SU-DHL-6 (cell line): ENCODE results near the gene EIF4H.

ENCODE experiments used
- EZH2phosphoT487 ChIP-seq: fragments of 200-600 bp; sonication (generic), shearing (Covaris generic); conservative IDR thresholded peaks from 2 replicates; pipeline ENCODE4 v1.6.1; 2018; ENCODE audit warnings: mild to moderate bottlenecking, antibody characterized with exemption, low read length, moderate library complexity, mixed read lengths
- TF ChIP-seq, protein P1 (sequence below): fragments of 200-600 bp; sonication (generic); IDR thresholded peaks from one replicate; pipeline ENCODE4 v1.5.1; 2017; ENCODE audit warnings: antibody characterized with exemption, mild to moderate bottlenecking, low read length, moderate library complexity; ENCODE audit not compliant: insufficient read depth, poor library complexity, severe bottlenecking

DNA sequence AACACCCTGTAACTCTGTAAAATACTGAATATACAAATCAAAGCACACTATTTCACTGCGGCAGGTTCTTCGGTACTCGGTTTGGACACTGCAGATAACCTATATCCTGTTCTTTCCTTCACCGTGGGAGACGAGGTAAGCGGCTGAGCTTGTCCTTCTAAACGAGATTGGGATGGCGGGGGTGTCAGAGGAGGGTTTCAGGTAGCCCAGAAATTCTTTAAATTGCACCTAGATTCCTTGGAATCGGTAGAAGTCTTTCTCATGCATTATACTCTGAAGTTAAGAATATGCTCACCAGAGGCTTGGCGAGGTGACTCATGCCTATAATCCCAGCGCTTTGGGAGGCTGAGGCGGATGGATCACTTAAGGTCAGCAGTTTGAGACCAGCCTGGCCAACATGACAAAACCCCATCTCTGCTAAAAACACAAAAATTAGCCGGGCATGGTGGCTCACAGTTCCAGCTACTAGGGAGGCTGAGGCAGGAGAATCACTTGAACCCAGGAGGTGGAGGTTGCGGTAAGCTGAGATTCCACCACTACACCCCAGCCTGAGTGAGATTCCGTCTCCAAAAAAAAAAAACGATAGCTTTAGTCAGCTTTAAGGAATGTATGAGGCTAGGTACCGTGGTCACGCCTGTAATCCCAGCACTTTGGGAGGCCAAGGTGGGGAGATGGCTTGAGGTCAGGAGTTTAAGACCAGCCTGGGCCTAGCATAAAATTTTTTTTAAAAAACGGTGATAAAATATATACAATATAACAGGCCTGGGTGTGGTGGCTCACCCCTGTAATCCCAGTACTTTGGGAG is 25.6 kb downstream of the EIF4H start:
- TF ChIP-seq, protein P1, sequence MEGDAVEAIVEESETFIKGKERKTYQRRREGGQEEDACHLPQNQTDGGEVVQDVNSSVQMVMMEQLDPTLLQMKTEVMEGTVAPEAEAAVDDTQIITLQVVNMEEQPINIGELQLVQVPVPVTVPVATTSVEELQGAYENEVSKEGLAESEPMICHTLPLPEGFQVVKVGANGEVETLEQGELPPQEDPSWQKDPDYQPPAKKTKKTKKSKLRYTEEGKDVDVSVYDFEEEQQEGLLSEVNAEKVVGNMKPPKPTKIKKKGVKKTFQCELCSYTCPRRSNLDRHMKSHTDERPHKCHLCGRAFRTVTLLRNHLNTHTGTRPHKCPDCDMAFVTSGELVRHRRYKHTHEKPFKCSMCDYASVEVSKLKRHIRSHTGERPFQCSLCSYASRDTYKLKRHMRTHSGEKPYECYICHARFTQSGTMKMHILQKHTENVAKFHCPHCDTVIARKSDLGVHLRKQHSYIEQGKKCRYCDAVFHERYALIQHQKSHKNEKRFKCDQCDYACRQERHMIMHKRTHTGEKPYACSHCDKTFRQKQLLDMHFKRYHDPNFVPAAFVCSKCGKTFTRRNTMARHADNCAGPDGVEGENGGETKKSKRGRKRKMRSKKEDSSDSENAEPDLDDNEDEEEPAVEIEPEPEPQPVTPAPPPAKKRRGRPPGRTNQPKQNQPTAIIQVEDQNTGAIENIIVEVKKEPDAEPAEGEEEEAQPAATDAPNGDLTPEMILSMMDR, result no peak
- TF ChIP-seq EZH2phosphoT487, result no peak
